IMR-90 (cell line): ENCODE results near the gene ZNF599. TPM values are rescaled to one million over a fixed set of nuclear protein-coding genes. Genes with fewer than 3 reads are reported as not detected.

Source experiments
- ATAC-seq: fragments of 200-7000 bp; cut with Tn5 transposase; 2 replicates; pipeline ENCODE4 v1.9.1; 2020; ENCODE audit warnings: low read depth, mild to moderate bottlenecking, moderate library complexity
- BruUV-seq: library from RNA; stranded (reverse); fragments of 400-500 nt; replicated peaks from 2 replicates; lab custom pipeline; 2021; lab: Mats Ljungman, UMichigan
- CTCF ChIA-PET: fragments of 300-600 bp; formaldehyde crosslinking; extraction: SDS; loops from one replicate; lab custom pipeline; 2021; ENCODE audit warnings: antibody characterized with exemption; lab: Yijun Ruan, JAX
- POLR2A ChIA-PET: fragments of 300-600 bp; sonication (Branson Sonifier 250); formaldehyde crosslinking; loops from one replicate; lab custom pipeline; 2022; ENCODE audit warnings: antibody characterized with exemption; ENCODE audit not compliant: unreplicated experiment; lab: Charles Lee
- DNase-seq: peaks from one replicate; pipeline ENCODE4 v3.0.0; 2013
- H2AFZ ChIP-seq: replicated peaks from 2 replicates; pipeline ENCODE3; 2013; ENCODE audit warnings: low read length, mild to moderate bottlenecking; ENCODE audit not compliant: poor library complexity
- H2AK5ac ChIP-seq: 2 replicates; pipeline ENCODE4 v1.6.1; 2013; ENCODE audit warnings: low read depth, low read length, inconsistent platforms
- H2AK9ac ChIP-seq: replicated peaks from 2 replicates; pipeline ENCODE3; 2013; ENCODE audit warnings: mild to moderate bottlenecking, low read depth, low read length, moderate library complexity; ENCODE audit not compliant: poor library complexity
- H2BK120ac ChIP-seq: 2 replicates; pipeline ENCODE4 v1.6.1; 2013; ENCODE audit warnings: low read depth, low read length, inconsistent platforms
- H2BK15ac ChIP-seq: 3 replicates; pipeline ENCODE4 v1.6.1; 2013; ENCODE audit warnings: low read depth, low read length, inconsistent platforms
- H2BK20ac ChIP-seq: 2 replicates; pipeline ENCODE4 v1.6.1; 2013; ENCODE audit warnings: low read depth, mild to moderate bottlenecking, inconsistent platforms, low read length, moderate library complexity
- H2BK5ac ChIP-seq: 2 replicates; pipeline ENCODE4 v1.6.1; 2013; ENCODE audit warnings: mild to moderate bottlenecking, low read depth, low read length, inconsistent platforms; ENCODE audit not compliant: poor library complexity, severe bottlenecking
- H3K14ac ChIP-seq: replicated peaks from 2 replicates; pipeline ENCODE4 v1.6.1; 2013; ENCODE audit warnings: low read depth, low read length, inconsistent platforms
- H3K18ac ChIP-seq: 2 replicates; pipeline ENCODE4 v1.6.1; 2013; ENCODE audit warnings: low read depth, low read length, control low read depth
- H3K23ac ChIP-seq: 2 replicates; pipeline ENCODE4 v1.6.1; 2013; ENCODE audit warnings: low read depth, low read length, inconsistent platforms
- H3K27ac ChIP-seq: 2 replicates; pipeline ENCODE4 v1.5.1; 2013; ENCODE audit warnings: mild to moderate bottlenecking, control low read depth, low read length; ENCODE audit not compliant: insufficient read depth
- H3K27me3 ChIP-seq: 2 replicates; pipeline ENCODE4 v1.6.1; 2013; ENCODE audit warnings: low read length; ENCODE audit not compliant: control insufficient read depth, insufficient read depth
- H3K36me3 ChIP-seq: 2 replicates; pipeline ENCODE4 v1.6.1; 2013; ENCODE audit warnings: low read length, mixed read lengths; ENCODE audit not compliant: control insufficient read depth, insufficient read depth
- H3K4ac ChIP-seq: 2 replicates; pipeline ENCODE4 v1.6.1; 2013; ENCODE audit warnings: low read depth, low read length, inconsistent platforms
- H3K4me1 ChIP-seq: 2 replicates; pipeline ENCODE4 v1.6.1; 2013; ENCODE audit warnings: low read length, mixed read lengths; ENCODE audit not compliant: control insufficient read depth, insufficient read depth
- H3K4me2 ChIP-seq: 2 replicates; pipeline ENCODE4 v1.6.1; 2013; ENCODE audit warnings: low read depth, mild to moderate bottlenecking, control low read depth, low read length, moderate library complexity
- H3K4me3 ChIP-seq: 2 replicates; pipeline ENCODE4 v1.5.1; 2013; ENCODE audit warnings: low read depth, mild to moderate bottlenecking, control low read depth, low read length, moderate library complexity; ENCODE audit not compliant: insufficient read depth
- H3K56ac ChIP-seq: 2 replicates; pipeline ENCODE4 v1.6.1; 2013; ENCODE audit warnings: low read length, inconsistent platforms; ENCODE audit not compliant: insufficient read depth; ENCODE audit errors: extremely low read depth
- H3K79me1 ChIP-seq, 2 experiments: 2 replicates each; pipeline ENCODE4 v1.6.1; 2013; ENCODE audit warnings: low read length in 2 of 2, inconsistent platforms in 1 of 2, low read depth in 1 of 2
- H3K9ac ChIP-seq: 2 replicates; pipeline ENCODE4 v1.6.1; 2013; ENCODE audit warnings: low read depth, low read length, control low read depth
- H3K9me1 ChIP-seq: 2 replicates; pipeline ENCODE4 v1.6.1; 2013; ENCODE audit warnings: low read length, inconsistent platforms; ENCODE audit not compliant: insufficient read depth
- H3K9me3 ChIP-seq: 2 replicates; pipeline ENCODE4 v1.6.1; 2013; ENCODE audit warnings: low read length; ENCODE audit not compliant: control insufficient read depth, insufficient read depth
- H4K20me1 ChIP-seq: 2 replicates; pipeline ENCODE4 v1.6.1; 2013; ENCODE audit warnings: low read length, inconsistent platforms; ENCODE audit not compliant: insufficient read depth
- H4K5ac ChIP-seq: 2 replicates; pipeline ENCODE4 v1.6.1; 2013; ENCODE audit warnings: mild to moderate bottlenecking, low read depth, low read length, control low read depth
- H4K8ac ChIP-seq, 2 experiments: 2 replicates each; pipeline ENCODE4 v1.6.1; 2013; ENCODE audit warnings: low read depth in 2 of 2, low read length in 2 of 2, control low read depth in 1 of 2, inconsistent platforms in 1 of 2
- H4K91ac ChIP-seq: 2 replicates; pipeline ENCODE4 v1.6.1; 2013; ENCODE audit warnings: low read depth, low read length, inconsistent platforms; ENCODE audit not compliant: insufficient read depth
- BHLHE40 ChIP-seq: fragments of 150-350 bp; IDR thresholded peaks from 2 replicates; pipeline ENCODE4 v1.6.1; 2016; ENCODE audit warnings: mild to moderate bottlenecking, low read depth, low read length
- CEBPB ChIP-seq: IDR thresholded peaks from 2 replicates; pipeline ENCODE4 v1.6.1; 2012; ENCODE audit warnings: low read depth, low read length, improper control_type of control experiment
- CHD1 ChIP-seq: IDR thresholded peaks from 2 replicates; pipeline ENCODE4 v1.6.1; 2012; ENCODE audit warnings: low read depth, low read length, improper control_type of control experiment
- FOS ChIP-seq: fragments of 150-350 bp; IDR thresholded peaks from 2 replicates; pipeline ENCODE4 v1.6.1; 2016; ENCODE audit warnings: low read depth, low read length
- MAFK ChIP-seq: IDR thresholded peaks from 2 replicates; pipeline ENCODE4 v1.6.1; 2012; ENCODE audit warnings: low read depth, low read length, improper control_type of control experiment
- MAZ ChIP-seq: IDR thresholded peaks from 2 replicates; pipeline ENCODE4 v1.6.1; 2012; ENCODE audit warnings: low read depth, mild to moderate bottlenecking, low read length, improper control_type of control experiment, moderate library complexity, borderline replicate concordance
- MXI1 ChIP-seq: IDR thresholded peaks from 2 replicates; pipeline ENCODE4 v1.6.1; 2012; ENCODE audit warnings: low read depth, mild to moderate bottlenecking, low read length, moderate library complexity, borderline replicate concordance
- NFE2L2 ChIP-seq: fragments of 150-350 bp; IDR thresholded peaks from 2 replicates; pipeline ENCODE4 v1.6.1; 2016; ENCODE audit warnings: low read depth, mild to moderate bottlenecking, low read length
- POLR2A ChIP-seq: IDR thresholded peaks from 2 replicates; pipeline ENCODE4 v1.6.1; 2012; ENCODE audit warnings: mild to moderate bottlenecking, low read depth, low read length
- RAD21 ChIP-seq: IDR thresholded peaks from 2 replicates; pipeline ENCODE4 v1.6.1; 2012; ENCODE audit warnings: low read length, improper control_type of control experiment
- RCOR1 ChIP-seq: IDR thresholded peaks from 2 replicates; pipeline ENCODE4 v1.6.1; 2012; ENCODE audit warnings: mild to moderate bottlenecking, low read length, improper control_type of control experiment; ENCODE audit not compliant: insufficient replicate concordance
- RFX5 ChIP-seq: IDR thresholded peaks from 2 replicates; pipeline ENCODE4 v1.8.0; 2012; ENCODE audit warnings: low read depth, mild to moderate bottlenecking, low read length, moderate library complexity
- SMC3 ChIP-seq: fragments of 150-350 bp; IDR thresholded peaks from 2 replicates; pipeline ENCODE4 v1.6.1; 2016; ENCODE audit warnings: low read depth, mild to moderate bottlenecking, antibody characterized with exemption, low read length, moderate library complexity
- USF2 ChIP-seq: fragments of 150-350 bp; IDR thresholded peaks from 2 replicates; pipeline ENCODE4 v1.6.1; 2017; ENCODE audit warnings: mild to moderate bottlenecking, antibody characterized with exemption, low read length, low read depth
- WGBS, 2 experiments: methylation state at CpG; one replicate each; pipeline versions ENCODE4 v1.1.5 to v1.1.7; 2013; ENCODE audit warnings: missing lambda C conversion rate in 2 of 2; ENCODE audit not compliant: insufficient read length in 1 of 2; ENCODE audit errors: extremely low coverage in 2 of 2; 5-methylcytosine and 5-hydroxymethylcytosine counted together
- dilution Hi-C: fragments of 300-500 bp; cut with HindIII; formaldehyde crosslinking; loops from one replicate; pipeline ENCODE4 v1.14.3; 2018; ENCODE audit warnings: low sequenced_read_pairs; ENCODE audit not compliant: unreplicated experiment
- in situ Hi-C: fragments of 300-500 bp; cut with MboI; formaldehyde crosslinking; loops from 3 replicates; pipeline ENCODE4 v1.14.3; 2019; ENCODE audit warnings: low sequenced_read_pairs, inconsistent platforms, mixed read lengths
- intact Hi-C: fragments of 100-400 bp; cut with micrococcal nuclease; formaldehyde crosslinking; loops from 2 replicates; pipeline ENCODE4 v1.10.0; 2022
- polyA plus RNA-seq, 3 experiments: library from polyadenylated mRNA; depleted of rRNA; stranded (reverse); fragments of >200 nt; gene quantifications; 2 replicates each; pipeline ENCODE4 v1.2.3, GENCODE V29; 2012; ENCODE audit warnings: low replicate concordance in 1 of 3
- total RNA-seq: library from RNA; depleted of rRNA; stranded (reverse); fragments of >200 nt; gene quantifications from 2 replicates; pipeline ENCODE4 v1.2.3, GENCODE V29; 2012
- TF ChIP-seq, protein P1 (sequence below): fragments of 150-350 bp; IDR thresholded peaks from 2 replicates; pipeline ENCODE4 v1.6.1; 2016; ENCODE audit warnings: low read depth, mild to moderate bottlenecking, low read length, moderate library complexity, borderline replicate concordance
- TF ChIP-seq, protein P2 (sequence below): conservative IDR thresholded peaks from 2 replicates; pipeline ENCODE4 v1.5.1; 2012; ENCODE audit warnings: mild to moderate bottlenecking, low read depth, low read length, improper control_type of control experiment

ZNF599 gene
- total and polyA plus RNA-seq, 2 of the 4 experiments (the other 2 are of a cell fraction), result 3.4 to 5.9 TPM

DNA sequence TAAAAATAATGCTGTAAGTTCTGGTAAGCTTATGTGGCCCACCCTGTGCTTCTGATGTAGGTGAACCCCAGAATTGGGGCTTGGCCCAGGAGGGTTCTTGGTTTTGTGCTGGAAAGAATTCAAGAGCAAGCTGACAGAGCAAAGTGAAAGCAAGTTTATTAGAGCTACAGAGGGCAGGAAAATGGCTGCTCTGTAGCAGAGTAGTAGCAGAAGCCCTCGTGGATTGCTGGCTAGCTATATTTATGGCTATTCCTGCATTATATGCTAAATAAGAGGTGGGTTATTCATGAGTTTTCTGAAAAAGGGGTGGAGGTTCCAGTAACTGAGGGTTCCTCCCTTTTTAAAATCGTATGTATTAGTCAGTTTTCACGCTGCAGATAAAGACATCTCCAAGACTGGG lies 20.6 kb upstream of the ZNF599 start:
- TF ChIP-seq NFE2L2 (no peak), CHD1 (no peak), USF2 (no peak), POLR2A (no peak), BHLHE40 (no peak), MAFK (no peak), FOS (no peak), MAZ (no peak), SMC3 (no peak), CEBPB (no peak), RFX5 (no peak), MXI1 (no peak), RAD21 (no peak), RCOR1 (no peak)
- TF ChIP-seq, protein P1, sequence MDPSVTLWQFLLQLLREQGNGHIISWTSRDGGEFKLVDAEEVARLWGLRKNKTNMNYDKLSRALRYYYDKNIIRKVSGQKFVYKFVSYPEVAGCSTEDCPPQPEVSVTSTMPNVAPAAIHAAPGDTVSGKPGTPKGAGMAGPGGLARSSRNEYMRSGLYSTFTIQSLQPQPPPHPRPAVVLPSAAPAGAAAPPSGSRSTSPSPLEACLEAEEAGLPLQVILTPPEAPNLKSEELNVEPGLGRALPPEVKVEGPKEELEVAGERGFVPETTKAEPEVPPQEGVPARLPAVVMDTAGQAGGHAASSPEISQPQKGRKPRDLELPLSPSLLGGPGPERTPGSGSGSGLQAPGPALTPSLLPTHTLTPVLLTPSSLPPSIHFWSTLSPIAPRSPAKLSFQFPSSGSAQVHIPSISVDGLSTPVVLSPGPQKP, result no peak
- TF ChIP-seq, protein P2, sequence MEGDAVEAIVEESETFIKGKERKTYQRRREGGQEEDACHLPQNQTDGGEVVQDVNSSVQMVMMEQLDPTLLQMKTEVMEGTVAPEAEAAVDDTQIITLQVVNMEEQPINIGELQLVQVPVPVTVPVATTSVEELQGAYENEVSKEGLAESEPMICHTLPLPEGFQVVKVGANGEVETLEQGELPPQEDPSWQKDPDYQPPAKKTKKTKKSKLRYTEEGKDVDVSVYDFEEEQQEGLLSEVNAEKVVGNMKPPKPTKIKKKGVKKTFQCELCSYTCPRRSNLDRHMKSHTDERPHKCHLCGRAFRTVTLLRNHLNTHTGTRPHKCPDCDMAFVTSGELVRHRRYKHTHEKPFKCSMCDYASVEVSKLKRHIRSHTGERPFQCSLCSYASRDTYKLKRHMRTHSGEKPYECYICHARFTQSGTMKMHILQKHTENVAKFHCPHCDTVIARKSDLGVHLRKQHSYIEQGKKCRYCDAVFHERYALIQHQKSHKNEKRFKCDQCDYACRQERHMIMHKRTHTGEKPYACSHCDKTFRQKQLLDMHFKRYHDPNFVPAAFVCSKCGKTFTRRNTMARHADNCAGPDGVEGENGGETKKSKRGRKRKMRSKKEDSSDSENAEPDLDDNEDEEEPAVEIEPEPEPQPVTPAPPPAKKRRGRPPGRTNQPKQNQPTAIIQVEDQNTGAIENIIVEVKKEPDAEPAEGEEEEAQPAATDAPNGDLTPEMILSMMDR, result no peak
- H3K18ac ChIP-seq, result peak overlapping the region; percentile 55; the same call in 1 of the 2 replicates
- no peak overlapping the region; the same call in 1 of the 2 replicates for H3K56ac ChIP-seq
- H3K36me3 ChIP-seq, result no peaks in the 10 kb centered on the region
- H2AFZ ChIP-seq, result peak overlapping the region; percentile 78
- peak overlapping the region; percentile 94 for H3K4me2 ChIP-seq
- peak overlapping the region; percentile 42 to 51; a peak in 3 of 4 replicates for H4K8ac ChIP-seq
- no peak overlapping the region for H4K91ac ChIP-seq
- in situ Hi-C loops (no loop called here), intact Hi-C loops (no loop called here), dilution Hi-C loops (no loop called here)
- H3K27me3 ChIP-seq, result no peaks in the 10 kb centered on the region
- H3K4me3 ChIP-seq, result peak overlapping the region; percentile 24; the same call in 1 of the 2 replicates
- no peak overlapping the region for H2BK120ac ChIP-seq
- no peak for DNase-seq
- ATAC-seq, result peak; percentile 81
- H3K79me1 ChIP-seq, result no peaks in the 10 kb centered on the region
- no peak overlapping the region for H2AK5ac ChIP-seq
- no peaks in the 10 kb centered on the region for H3K9me1 ChIP-seq
- H2BK15ac ChIP-seq, result no peak overlapping the region
- no CpG with 5 or more reads among the region's 3 CpGs for WGBS, 2 experiments
- H3K14ac ChIP-seq, result no peak overlapping the region
- H2BK20ac ChIP-seq, result no peak overlapping the region
- BruUV-seq, result no TSS peak
- peak overlapping the region; percentile 61; the same call in 1 of the 2 replicates for H3K27ac ChIP-seq
- no peak overlapping the region for H2BK5ac ChIP-seq
- H3K4ac ChIP-seq, result no peak overlapping the region
- H3K23ac ChIP-seq, result no peak overlapping the region
- H3K4me1 ChIP-seq, result no peaks in the 10 kb centered on the region
- H3K9me3 ChIP-seq, result no peaks in the 10 kb centered on the region
- ChIA-PET CTCF (no interaction called here), POLR2A (no interaction called here)
- peak overlapping the region; percentile 81; the same call in 1 of the 2 replicates for H3K9ac ChIP-seq
- no peak overlapping the region for H2AK9ac ChIP-seq
- no peaks in the 10 kb centered on the region for H4K20me1 ChIP-seq
- H4K5ac ChIP-seq, result peak overlapping the region; percentile 76
